Psoas muscle (tissue), 8 donors: ENCODE data around the gene IL11RA. TPM values are rescaled to one million over a fixed set of nuclear protein-coding genes. Genes with fewer than 3 reads are reported as not detected.

Experiments used
- ATAC-seq, 4 donors: fragments of 200-7000 bp; cut with Tn5 transposase; one replicate each; pipeline ENCODE4 v1.9.1; 2020; ENCODE audit warnings: moderate library complexity in 3 of 4, mild to moderate bottlenecking in 2 of 4
- DNase-seq, 2 donors: peaks; one replicate each; pipeline ENCODE4 v3.0.0-alpha.2; 2020
- H3K27ac ChIP-seq: fragments of 200-600 bp; one replicate; pipeline ENCODE4 v1.8.0; 2022
- H3K27me3 ChIP-seq, 3 donors: fragments of 200-600 bp in 1 of 3; one replicate each; pipeline versions ENCODE4 v1.6.1 to v1.8.0; 2013 to 2022; ENCODE audit warnings: low read length in 2 of 3, mild to moderate bottlenecking in 2 of 3, moderate library complexity in 1 of 3; ENCODE audit not compliant: insufficient read depth in 3 of 3
- H3K36me3 ChIP-seq, 2 donors: fragments of 200-600 bp in 1 of 2; one replicate each; pipeline versions ENCODE4 v1.6.1 to v1.8.0; 2013 to 2022; ENCODE audit warnings: low read depth in 1 of 2, mild to moderate bottlenecking in 1 of 2, moderate library complexity in 1 of 2; ENCODE audit not compliant: insufficient read depth in 1 of 2
- H3K4me1 ChIP-seq: fragments of 200-600 bp; one replicate; pipeline ENCODE4 v1.8.0; 2022
- H3K4me3 ChIP-seq: fragments of 200-600 bp; one replicate; pipeline ENCODE4 v1.8.0; 2022; ENCODE audit warnings: mild to moderate bottlenecking
- H3K9me3 ChIP-seq: fragments of 200-600 bp; one replicate; pipeline ENCODE4 v1.8.0; 2022
- CTCF ChIP-seq: fragments of 200-600 bp; IDR thresholded peaks from one replicate; pipeline ENCODE4 v1.8.0; 2022; ENCODE audit warnings: antibody characterized with exemption
- WGBS, 3 donors: extraction: QIAGEN DNeasy Blood & Tissue Kit; methylation state at CpG; one replicate each; pipeline versions ENCODE4 v1.1.6 to v1.1.7; 2013; 5-methylcytosine and 5-hydroxymethylcytosine counted together
- intact Hi-C, 2 donors: fragments of 100-400 bp; cut with DNase I; formaldehyde crosslinking; loops; one replicate each; pipeline versions ENCODE4 v1.11.0 to v1.14.2; 2022
- polyA plus RNA-seq, 3 donors: library from polyadenylated mRNA; stranded (reverse); fragments of 200-250 nt; gene quantifications; one replicate each; pipeline ENCODE4 v1.2.3, GENCODE V29; 2013
- total RNA-seq, 4 donors: library from RNA; stranded (reverse); fragmentation: NEBNext Ultra II Directional in 2 of 4; extraction: Animal tissue kit (Norgen Biotek cat#: 25700) in 2 of 4; gene quantifications; one replicate each; pipeline versions ENCODE4 v1.2.1 to v1.2.4, GENCODE V29; 2021 to 2023
- donor health status: healthy with polysubstance abuse.
- donor health status: DM: no; HTN: no; CAD: no; lungs with moderate emphysema.
- donor health status: Bipolar disorder and iron deficiency.
- donor health status: healthy.
- donor health status: DM: yes; HTN: yes; CAD: no.
- donor health status: DM: no; HTN: no; CAD: no.
- donor health status: DM: no; HTN: no; CAD: no.
- donor health status: DM: yes; HTN: yes; CAD: no.

Gene IL11RA
- total and polyA plus RNA-seq, 7 donors, result 7.7 to 20.1 (median 12.3) TPM

DNA sequence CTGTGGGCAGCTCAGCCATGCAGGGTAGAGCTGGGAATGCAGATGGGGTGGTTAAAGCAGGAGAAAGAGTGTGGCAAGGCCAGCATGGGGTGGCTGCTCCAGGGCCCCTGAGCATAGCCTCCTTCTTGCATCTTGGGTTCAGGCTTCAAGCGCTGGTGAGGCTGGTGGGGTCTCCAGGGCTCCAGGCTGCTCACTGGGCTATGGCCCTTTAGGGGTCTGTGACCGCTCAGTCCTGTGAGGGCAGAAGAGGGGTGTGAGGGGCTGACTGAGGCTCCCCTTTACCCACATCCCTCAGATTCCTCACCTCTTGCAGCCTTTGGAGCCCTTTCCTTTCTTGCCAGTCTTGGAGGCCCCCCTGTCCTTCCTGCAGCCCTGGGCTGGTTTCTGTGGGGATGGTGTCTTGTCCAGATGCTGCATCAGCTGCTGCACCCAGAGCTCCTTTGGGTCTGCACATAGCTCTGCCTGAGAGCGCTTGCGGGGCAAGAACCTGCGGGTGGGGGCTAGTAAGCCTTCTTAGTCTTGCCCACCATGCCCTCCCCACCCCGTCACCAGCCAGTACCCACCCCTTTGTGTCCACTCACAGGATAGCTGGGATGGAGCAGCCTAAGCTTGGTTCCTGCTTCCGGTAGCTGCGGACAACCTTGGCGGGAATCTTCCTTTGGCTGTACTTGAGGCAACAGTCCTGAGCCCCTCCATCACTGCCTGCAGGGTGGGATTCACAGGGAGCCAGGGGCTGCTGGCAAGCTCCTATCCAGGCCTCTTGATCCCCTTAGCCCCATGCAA lies 57.4 kb downstream of the IL11RA start:
- intact Hi-C loops, result no loop called here
- no peak overlapping the region for H3K27ac ChIP-seq
- no peaks in the 10 kb centered on the region for H3K36me3 ChIP-seq
- no peaks in the 10 kb centered on the region for H3K27me3 ChIP-seq
- no peak overlapping the region for H3K4me3 ChIP-seq
- no peaks in the 10 kb centered on the region for H3K4me1 ChIP-seq
- TF ChIP-seq CTCF, result no peak
- DNase-seq, result no peak
- ATAC-seq, result no peak
- no peaks in the 10 kb centered on the region for H3K9me3 ChIP-seq
- 90 to 95% (median 91%) methylated on average over 9 of the region's 9 CpGs for WGBS, 3 donors

DNA sequence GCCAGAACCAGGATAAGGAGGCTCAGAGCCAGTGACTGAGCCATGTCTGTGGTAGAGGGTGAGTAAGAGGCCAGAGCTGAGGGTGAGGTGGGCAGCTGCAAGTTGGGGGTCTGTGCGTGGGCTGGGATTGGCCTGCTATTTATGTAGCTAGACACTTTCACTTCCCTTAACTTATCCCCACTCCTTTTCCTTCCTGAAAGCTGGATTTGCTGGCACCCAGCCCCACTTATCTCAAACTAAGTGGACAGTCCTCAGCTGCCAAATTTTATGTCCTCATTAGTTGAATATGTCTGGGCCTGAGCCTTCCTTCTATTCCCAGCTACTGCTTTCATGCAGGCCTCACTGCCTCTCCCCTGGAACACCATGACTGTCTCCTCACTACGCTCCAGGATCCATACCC lies 58.0 kb downstream of the IL11RA start, which contains the start of gene CCL21:
Gene CCL21 (minus strand): TSS at position 114 of the 400 bp plus-strand sequence. CDS start 70 bp downstream, at position 44.
- DNase-seq (no peak), ATAC-seq (no peak)
- intact Hi-C loops, result no loop called here
- Histone ChIP-seq H3K4me3 (no peak within 1 kb of the TSS), H3K36me3 (no peaks in the 10 kb centered on the region), H3K4me1 (no peaks in the 10 kb centered on the region), H3K27me3 (no peaks in the 10 kb centered on the region), H3K27ac (no peak within 1 kb of the TSS), H3K9me3 (no peaks in the 10 kb centered on the region)
- 72 to 83% (median 83%) methylated on average over 2 of the region's 2 CpGs for WGBS, 3 donors
- TF ChIP-seq CTCF, result no peak

Other genes with a start within 250 kb of the IL11RA start
- 10 to 100 TPM; 34.5 to 84.0 (median 38.5) TPM for gene FAM219A, start 193.6 kb upstream of the IL11RA start, total RNA-seq
- 10 to 100 TPM; 25.4 to 99.4 (median 27.3) TPM for gene FAM219A, start 193.6 kb upstream of the IL11RA start, polyA plus RNA-seq
- gene DNAI1, start 193.4 kb upstream of the IL11RA start, total RNA-seq, result under 1 TPM in 1 of 4 donors, not detected in 3; 0.19 TPM
- gene DNAI1, start 193.4 kb upstream of the IL11RA start, polyA plus RNA-seq, result under 1 TPM; 0.04 to 0.70 (median 0.34) TPM
- under 1 TPM in 3 of 4 donors, not detected in 1; 0.20 to 0.64 (median 0.26) TPM for gene ENHO, start 129.2 kb upstream of the IL11RA start, total RNA-seq
- gene ENHO, start 129.2 kb upstream of the IL11RA start, polyA plus RNA-seq, result 1 to 10 TPM in 1 of 3 donors, under 1 TPM in 2; 0.35 to 1.2 (median 0.39) TPM
- gene CNTFR, start 62.5 kb upstream of the IL11RA start, total RNA-seq, result 10 to 100 TPM; 32.3 to 85.1 (median 54.7) TPM
- gene CNTFR, start 62.5 kb upstream of the IL11RA start, polyA plus RNA-seq, result 10 to 100 TPM; 59.9 to 97.4 (median 64.4) TPM
- 10 to 100 TPM; 63.1 to 84.7 (median 68.3) TPM for gene RPP25L, start 40.1 kb upstream of the IL11RA start, total RNA-seq
- gene RPP25L, start 40.1 kb upstream of the IL11RA start, polyA plus RNA-seq, result 100 to 1,000 TPM in 1 of 3 donors, 10 to 100 TPM in 2; 58.5 to 124 (median 70.1) TPM
- 100 to 1,000 TPM in 2 of 4 donors, 10 to 100 TPM in 2; 79.4 to 109 (median 93.8) TPM for gene DCTN3, start 31.7 kb upstream of the IL11RA start, total RNA-seq
- gene DCTN3, start 31.7 kb upstream of the IL11RA start, polyA plus RNA-seq, result 10 to 100 TPM; 52.7 to 96.5 (median 95.8) TPM
- gene ARID3C, start 23.1 kb upstream of the IL11RA start, total RNA-seq, result under 1 TPM in 1 of 4 donors, not detected in 3; 0.16 TPM
- not detected for gene ARID3C, start 23.1 kb upstream of the IL11RA start, polyA plus RNA-seq
- gene SIGMAR1, start 14.4 kb upstream of the IL11RA start, total RNA-seq, result 10 to 100 TPM; 13.0 to 16.5 (median 13.8) TPM
- 10 to 100 TPM; 13.8 to 50.1 (median 20.1) TPM for gene SIGMAR1, start 14.4 kb upstream of the IL11RA start, polyA plus RNA-seq
- 10 to 100 TPM; 16.5 to 40.6 (median 27.1) TPM for gene GALT, start 5.5 kb upstream of the IL11RA start, total RNA-seq
- 10 to 100 TPM in 2 of 3 donors, 1 to 10 TPM in 1; 9.5 to 17.7 (median 15.7) TPM for gene GALT, start 5.5 kb upstream of the IL11RA start, polyA plus RNA-seq
- gene CCL27, start 10.5 kb downstream of the IL11RA start, total RNA-seq, result under 1 TPM in 2 of 4 donors, not detected in 2; 0.25 to 0.50 TPM
- under 1 TPM; 0.14 to 0.31 (median 0.21) TPM for gene CCL27, start 10.5 kb downstream of the IL11RA start, polyA plus RNA-seq
- gene CCL19, start 39.1 kb downstream of the IL11RA start, total RNA-seq, result not detected
- under 1 TPM in 2 of 3 donors, not detected in 1; 0.23 to 0.31 TPM for gene CCL19, start 39.1 kb downstream of the IL11RA start, polyA plus RNA-seq
- gene CCL21, start 58.0 kb downstream of the IL11RA start, total RNA-seq, result 1 to 10 TPM; 1.3 to 3.8 (median 3.2) TPM
- 1 to 10 TPM; 2.2 to 3.1 (median 2.4) TPM for gene CCL21, start 58.0 kb downstream of the IL11RA start, polyA plus RNA-seq